Tibial nerve (tissue), 4 donors: ENCODE data around the gene PTPRE.

Experiments used
- CTCF ChIP-seq, 5 experiments: fragments of 200-600 bp in 3 of 5; fragments of 450-650 bp in 2 of 5; sonication (generic) in 3 of 5; IDR thresholded peaks; one replicate each; pipeline ENCODE4 v1.5.1; 2016 to 2019; ENCODE audit warnings: antibody characterized with exemption in 5 of 5, mild to moderate bottlenecking in 3 of 5, moderate library complexity in 2 of 5
- EP300 ChIP-seq, 2 donors: sonication (generic); formaldehyde crosslinking; IDR thresholded peaks; one replicate each; pipeline ENCODE4 v1.6.1; 2017; ENCODE audit warnings: antibody characterized with exemption in 2 of 2, mild to moderate bottlenecking in 1 of 2
- POLR2A ChIP-seq, 2 donors: fragments of 450-650 bp; IDR thresholded peaks; one replicate each; pipeline ENCODE4 v1.6.1; 2017; ENCODE audit warnings: antibody characterized with exemption in 2 of 2, mild to moderate bottlenecking in 2 of 2, moderate library complexity in 2 of 2

- peak in 1 of 2 donors; percentile 56 for TF ChIP-seq EP300 (IDR thresholded peaks at IDR 0.05)
- TF ChIP-seq CTCF (IDR thresholded peaks at IDR 0.05) = no peak
- TF ChIP-seq POLR2A (IDR thresholded peaks at IDR 0.05) = no peak
Observed at GRCh38 chr10:127908106-127908958, 1.4 kb downstream of the PTPRE start.
